Renal cortical epithelial cell (primary cell): Measurements from ENCODE around the gene MCC. TPM values are rescaled to one million over a fixed set of nuclear protein-coding genes. Genes with fewer than 3 reads are reported as not detected.

Source experiments
- DNase-seq: peaks from one replicate; pipeline ENCODE4 v3.0.0-alpha.2; 2011; ENCODE audit warnings: low read depth
- total RNA-seq: library from RNA; depleted of rRNA; stranded (reverse); fragments of >200 nt; gene quantifications from 2 replicates; pipeline ENCODE4 v1.2.3, GENCODE V29; 2014

The MCC gene
- total RNA-seq, 1 donor from 2014 or later: 42.9 TPM

DNA sequence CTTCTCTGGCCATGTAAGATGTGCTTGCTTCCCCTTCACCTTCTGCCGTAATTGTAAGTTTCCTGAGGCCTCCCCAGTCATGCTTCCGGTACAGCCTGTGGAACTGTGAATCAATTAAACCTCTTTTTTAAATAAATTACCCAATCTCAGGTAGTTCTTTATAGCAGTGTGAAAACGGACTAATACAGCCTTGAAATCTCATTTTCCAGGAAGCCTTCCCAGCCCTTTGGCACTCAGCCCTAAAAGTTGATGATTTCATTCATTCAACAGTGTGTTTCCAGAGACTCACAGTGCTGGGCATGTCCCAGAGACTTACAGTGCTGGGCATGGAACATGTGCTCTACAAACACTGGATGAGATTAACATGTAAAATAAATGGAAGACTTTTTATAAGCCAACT is 375.8 kb downstream of the MCC start:
- DNase-seq: peak; percentile 25

DNA sequence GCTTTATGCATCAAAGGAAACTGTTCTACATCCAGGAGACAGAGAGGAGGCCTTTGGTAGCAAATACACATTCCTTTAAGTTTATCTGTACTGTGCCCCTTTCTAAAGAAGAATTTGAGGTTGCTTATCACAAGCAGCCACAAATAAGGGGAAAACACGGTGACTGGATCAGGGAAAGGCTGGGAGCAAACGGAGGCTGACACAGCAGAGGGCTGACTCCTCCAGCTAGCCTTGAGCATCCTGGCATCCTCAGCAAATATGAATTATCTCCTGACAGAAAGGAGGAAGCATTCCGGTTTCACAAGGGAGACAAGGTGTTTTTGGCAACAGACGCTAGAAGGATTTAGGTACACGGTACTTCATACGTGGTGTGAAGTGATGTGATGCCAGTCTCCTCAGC is 378.1 kb downstream of the MCC start:
- no peak for DNase-seq

DNA sequence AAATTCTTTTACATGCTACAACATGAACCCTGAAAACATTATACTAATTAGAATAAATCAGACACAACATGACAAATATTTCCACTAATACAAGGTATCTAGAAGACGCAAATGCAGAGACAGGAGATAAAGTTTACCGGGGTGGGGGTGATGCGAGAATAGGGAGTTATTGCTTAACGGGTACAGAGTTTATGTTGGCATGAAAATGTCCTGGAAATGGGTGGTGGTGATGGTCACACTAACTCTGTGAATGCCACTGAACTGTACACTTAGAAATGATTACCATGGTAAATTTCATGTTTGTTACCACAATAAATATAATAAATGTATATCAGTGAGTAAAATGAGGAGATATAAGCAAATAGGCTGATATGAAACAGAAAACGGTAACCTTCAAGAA is 378.9 kb downstream of the MCC start:
- DNase-seq: no peak

GRCh38 chr5:113108485-113108884 is 379.8 kb downstream of the MCC start:
- no peak for DNase-seq

DNA sequence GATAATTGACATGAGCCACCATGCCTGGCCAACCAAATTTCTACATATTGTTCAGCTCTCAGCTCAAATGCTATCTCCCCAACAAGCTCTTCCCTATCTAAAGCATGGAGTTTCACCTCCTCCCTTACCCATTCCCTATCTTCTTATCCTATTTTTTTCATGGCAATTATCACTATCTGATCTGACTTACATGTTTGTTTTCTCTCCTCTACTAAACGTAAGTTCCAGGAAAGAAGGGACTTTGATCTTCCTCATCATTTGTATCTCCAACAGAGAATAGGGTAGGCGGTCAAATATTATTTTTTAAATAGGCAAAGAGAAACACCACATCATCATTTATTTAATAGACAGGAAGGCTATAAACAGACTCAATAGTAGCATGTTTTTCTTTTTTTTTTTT is 381.4 kb downstream of the MCC start:
- no peak for DNase-seq

DNA sequence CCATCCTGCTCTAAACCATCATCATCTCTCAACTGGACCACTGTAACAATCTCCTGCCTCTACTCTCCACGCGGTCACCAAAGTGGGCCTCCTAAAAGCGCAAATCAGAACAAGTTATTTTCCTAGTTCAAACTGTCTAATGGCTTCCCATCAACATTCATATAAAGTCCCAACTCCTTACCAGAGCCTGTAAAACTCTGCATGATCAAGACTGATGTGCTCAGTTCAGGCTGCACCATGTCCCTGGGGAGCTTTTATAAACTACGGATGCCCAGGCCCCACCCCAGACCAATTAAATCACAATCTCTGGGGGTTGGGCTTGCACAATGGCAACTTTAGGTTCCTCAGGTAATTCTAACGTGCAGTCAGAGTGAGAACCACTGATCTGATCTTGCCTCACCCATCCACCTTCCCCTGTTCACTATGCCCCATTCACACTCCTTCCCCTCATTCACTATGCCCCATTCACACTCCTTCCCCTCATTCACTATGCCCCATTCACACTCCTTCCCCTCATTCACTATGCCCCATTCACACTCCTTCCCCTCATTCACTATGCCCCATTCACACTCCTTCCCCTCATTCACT is 382.5 kb downstream of the MCC start:
- no peak for DNase-seq

DNA sequence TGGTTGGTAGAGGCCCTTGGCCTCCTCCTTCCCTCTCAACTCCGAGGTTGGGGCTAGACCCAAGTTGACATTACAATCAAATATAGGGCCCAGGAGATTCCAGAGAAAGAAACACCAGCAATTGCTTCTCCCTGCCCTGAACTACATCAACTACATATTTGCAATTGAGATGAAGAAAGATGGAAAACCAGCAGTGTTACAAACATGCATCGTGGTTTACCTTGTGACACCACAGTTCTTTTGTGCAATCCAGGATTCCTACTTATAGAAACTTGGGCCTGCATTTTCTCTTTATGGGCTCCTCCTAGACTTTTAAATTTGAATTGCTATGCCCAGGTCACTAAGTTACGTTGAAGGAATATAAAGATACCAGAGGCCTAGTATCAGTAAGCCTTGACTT is 384.9 kb downstream of the MCC start:
- no peak for DNase-seq

GRCh38 chr5:113102121-113102531 is 386.1 kb downstream of the MCC start:
- DNase-seq: peak; percentile 16

- DNase-seq: no peak
These were observed 387.3 kb downstream of the MCC start for GRCh38 chr5:113100981-113101380.

DNA sequence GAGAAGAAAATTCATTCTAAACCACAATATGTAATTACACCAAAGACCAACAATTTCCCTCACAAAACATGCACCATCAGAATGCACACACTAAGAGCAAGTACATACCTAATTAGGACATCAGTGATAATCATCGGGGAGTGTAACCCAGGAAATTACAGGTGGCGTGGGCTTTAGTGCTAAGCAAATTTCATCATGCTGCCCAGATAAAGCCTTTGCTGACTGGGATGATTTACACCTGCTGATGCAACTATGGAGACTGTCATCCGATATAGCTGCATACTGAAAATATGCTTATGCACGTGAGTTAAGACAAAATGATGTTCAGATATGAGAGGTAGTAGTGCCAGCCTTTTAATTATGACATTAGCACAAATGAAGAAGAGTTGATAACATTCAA is 388.4 kb downstream of the MCC start:
- no peak for DNase-seq

DNA sequence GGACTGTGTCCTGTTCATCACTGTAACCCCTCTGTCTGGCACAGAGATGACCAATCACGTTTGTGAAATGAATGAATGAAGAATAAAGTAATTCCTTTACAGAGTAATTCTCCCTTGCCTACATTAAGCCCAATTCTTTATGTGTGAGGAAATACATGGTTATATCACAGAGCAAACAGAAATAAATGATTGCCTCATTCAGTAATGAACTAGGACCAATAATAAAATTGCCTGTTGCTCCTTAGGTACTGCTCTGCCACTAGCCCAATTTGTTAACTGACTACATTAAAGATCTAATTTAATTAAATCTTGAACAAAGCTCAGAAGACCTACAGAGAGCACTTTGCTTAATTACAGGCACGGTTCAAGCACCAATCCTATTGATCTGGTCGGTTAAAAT is 389.9 kb downstream of the MCC start:
- DNase-seq: no peak

- DNase-seq: no peak
These were observed 392.4 kb downstream of the MCC start for GRCh38 chr5:113095831-113096230.

GRCh38 chr5:113093558-113093957 is 394.7 kb downstream of the MCC start:
- DNase-seq: no peak

DNA sequence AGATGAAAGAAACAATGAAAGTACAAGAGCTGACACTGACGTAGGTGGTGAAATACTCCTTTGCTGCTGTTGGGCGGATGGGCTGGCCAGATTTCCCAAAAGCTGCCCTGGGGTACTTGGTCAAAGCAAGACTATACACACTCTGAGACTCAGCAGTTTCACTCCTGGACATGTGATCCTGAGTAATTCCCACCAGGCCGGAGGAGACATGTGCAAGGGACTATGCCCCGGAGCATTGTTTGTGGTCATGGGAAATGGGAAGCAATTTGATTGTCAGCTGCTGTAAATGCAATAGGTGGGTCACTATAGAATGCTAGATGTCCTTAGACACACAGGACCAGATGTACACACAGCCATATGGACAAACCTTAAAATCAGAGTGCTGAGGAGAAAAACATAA is 395.6 kb downstream of the MCC start:
- peak; percentile 81 for DNase-seq

GRCh38 chr5:113091622-113092021 is 396.6 kb downstream of the MCC start:
- no peak for DNase-seq

- no peak for DNase-seq
These were observed 397.7 kb downstream of the MCC start for GRCh38 chr5:113090336-113091106.

DNA sequence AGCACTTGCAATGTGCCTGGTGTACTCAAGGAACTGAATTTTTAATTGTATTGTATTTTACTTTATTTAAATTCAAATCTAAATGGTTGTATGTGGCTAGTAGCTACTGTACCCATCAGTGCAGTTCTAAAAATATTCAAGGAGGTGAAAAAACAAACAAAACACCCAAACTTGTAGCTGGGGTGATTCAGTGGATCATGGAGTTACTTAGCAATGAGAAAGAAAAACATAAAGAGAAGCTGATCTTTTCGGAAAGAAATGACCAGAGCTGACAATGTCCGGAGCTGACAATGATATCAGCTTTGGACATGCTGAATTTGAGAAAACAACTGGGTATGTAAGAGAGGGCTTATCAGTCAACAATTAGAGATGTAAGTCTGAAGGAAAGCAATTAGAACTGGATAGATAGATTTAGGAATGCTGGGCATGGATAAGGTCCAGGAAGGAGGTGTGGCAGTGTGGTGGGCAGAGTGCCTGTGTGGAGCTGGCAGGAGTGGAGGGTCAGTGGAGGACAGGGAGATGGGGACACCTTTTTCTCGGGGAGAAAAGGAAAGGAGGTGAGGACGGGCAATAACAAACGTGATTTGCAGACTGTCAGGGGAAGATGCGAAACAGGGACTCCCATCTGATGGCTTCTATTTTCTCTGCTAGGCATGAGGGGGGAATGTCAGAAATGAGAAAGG is 398.5 kb downstream of the MCC start:
- DNase-seq: peak; percentile 54

- no peak for DNase-seq
These were observed 400.2 kb downstream of the MCC start for GRCh38 chr5:113087976-113088514.

DNA sequence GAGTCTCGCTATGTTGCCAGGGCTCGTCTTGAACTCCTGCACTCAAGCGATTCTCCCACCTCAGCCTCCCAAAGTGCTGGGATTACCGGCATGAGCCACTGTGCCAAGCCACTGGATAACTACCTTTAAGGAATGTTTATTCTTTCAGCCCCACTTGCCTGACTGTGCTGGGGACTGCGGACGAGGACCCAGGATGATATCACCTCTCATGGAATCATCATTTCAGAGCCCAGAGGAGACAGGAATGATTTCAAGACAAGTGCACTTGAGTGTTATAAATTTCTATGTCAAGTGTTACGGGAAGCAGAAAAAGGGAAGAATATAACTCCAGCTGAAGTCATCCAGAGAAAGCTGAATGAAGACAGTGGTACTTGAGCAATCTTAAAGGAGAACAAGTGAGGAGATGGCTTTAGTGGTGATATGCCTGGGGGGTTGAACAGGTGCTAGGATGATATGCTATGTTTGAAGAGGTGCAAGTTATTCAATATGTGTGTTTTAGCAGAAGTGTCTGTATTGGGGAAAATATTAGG is 402.3 kb downstream of the MCC start:
- DNase-seq: no peak

DNA sequence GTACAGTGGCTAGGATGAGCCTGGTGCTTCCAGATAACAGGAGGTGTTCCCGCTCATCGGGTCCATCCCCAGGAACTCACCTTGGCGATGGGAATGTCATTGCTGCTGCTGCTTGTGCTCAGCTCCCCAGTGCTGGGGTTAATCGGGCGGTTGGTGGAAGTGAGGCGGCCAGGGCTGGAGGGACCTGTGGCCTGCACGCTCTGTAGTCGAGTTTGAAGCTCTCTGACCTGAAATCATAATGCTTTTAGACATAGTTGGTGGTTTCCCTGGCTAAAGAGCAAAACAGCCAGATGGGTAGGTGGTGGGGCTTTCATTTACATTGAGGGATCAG is 403.2 kb downstream of the MCC start:
- no peak for DNase-seq

- DNase-seq: peak; percentile 86
These were observed 403.7 kb downstream of the MCC start for GRCh38 chr5:113084402-113085083.

DNA sequence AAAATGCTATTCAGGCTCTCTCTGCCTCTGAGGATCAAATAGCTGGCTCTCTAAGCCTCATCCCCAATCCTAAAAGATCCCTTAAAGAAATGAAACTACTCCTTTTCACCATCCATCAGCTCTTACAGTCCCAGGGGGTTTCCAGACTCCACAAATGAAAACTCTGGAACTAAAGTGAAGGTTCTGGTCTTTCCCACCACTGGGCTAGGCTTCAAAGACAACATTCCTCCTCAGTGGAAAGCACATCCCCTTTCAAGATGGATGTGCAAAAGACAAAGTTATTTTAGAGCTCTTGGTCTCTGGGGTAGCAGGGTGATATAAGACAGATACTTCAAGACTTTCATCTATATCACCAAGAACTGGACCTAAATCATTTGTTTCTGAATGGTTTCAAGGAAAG is 404.8 kb downstream of the MCC start:
- no peak for DNase-seq
